Measurements from ENCODE around the gene SRP9.

Gene SRP9

GRCh38 chr1:225768662-225769426, 8.8 kb upstream of the SRP9 start:
- Histone ChIP-seq H3K36me3 (ENCODE audit: control insufficient read depth, insufficient read depth, low read length) (no peaks in the 10 kb centered on the region), H3K4me1 (ENCODE audit: control insufficient read depth, insufficient read depth, low read length) (peaks cover 32% of the 10 kb centered on the region), H3K4me3 (ENCODE audit: low read depth, low read length) (no peak overlapping the region), H3K27ac (ENCODE audit: low read depth, low read length) (no peak overlapping the region), H3K9ac (ENCODE audit: low read depth, low read length) (no peak overlapping the region), H3K9me3 (ENCODE audit: control insufficient read depth, insufficient read depth, low read length) (no peaks in the 10 kb centered on the region), H3K27me3 (ENCODE audit: control insufficient read depth, insufficient read depth, low read length) (no peaks in the 10 kb centered on the region)

GRCh38 chr1:225769687-225770086, 7.9 kb upstream of the SRP9 start:
- Histone ChIP-seq H3K4me3 (ENCODE audit: low read depth, low read length) (no peak overlapping the region), H3K27me3 (ENCODE audit: control insufficient read depth, insufficient read depth, low read length) (no peaks in the 10 kb centered on the region), H3K36me3 (ENCODE audit: control insufficient read depth, insufficient read depth, low read length) (no peaks in the 10 kb centered on the region), H3K27ac (ENCODE audit: low read depth, low read length) (no peak overlapping the region), H3K4me1 (ENCODE audit: control insufficient read depth, insufficient read depth, low read length) (peaks cover 32% of the 10 kb centered on the region), H3K9ac (ENCODE audit: low read depth, low read length) (no peak overlapping the region), H3K9me3 (ENCODE audit: control insufficient read depth, insufficient read depth, low read length) (no peaks in the 10 kb centered on the region)

- H3K4me3 ChIP-seq (ENCODE audit: low read depth, low read length): peak overlapping the region; percentile 9; the same call in 1 of the 2 replicates
- H3K27me3 ChIP-seq (ENCODE audit: control insufficient read depth, insufficient read depth, low read length): no peaks in the 10 kb centered on the region
- H3K9me3 ChIP-seq (ENCODE audit: control insufficient read depth, insufficient read depth, low read length): no peaks in the 10 kb centered on the region
- peaks cover 32% of the 10 kb centered on the region for H3K4me1 ChIP-seq (ENCODE audit: control insufficient read depth, insufficient read depth, low read length)
- peak overlapping the region; percentile 42 for H3K27ac ChIP-seq (ENCODE audit: low read depth, low read length)
- no peaks in the 10 kb centered on the region for H3K36me3 ChIP-seq (ENCODE audit: control insufficient read depth, insufficient read depth, low read length)
- H3K9ac ChIP-seq (ENCODE audit: low read depth, low read length): no peak overlapping the region
Observed at GRCh38 chr1:225770561-225771248, 6.9 kb upstream of the SRP9 start.

GRCh38 chr1:225771661-225772322, 5.8 kb upstream of the SRP9 start:
- Histone ChIP-seq H3K27ac (ENCODE audit: low read depth, low read length) (peak overlapping the region; percentile 23), H3K9ac (ENCODE audit: low read depth, low read length) (no peak overlapping the region), H3K4me1 (ENCODE audit: control insufficient read depth, insufficient read depth, low read length) (peaks cover 32% of the 10 kb centered on the region)

GRCh38 chr1:225772323-225772768, 5.3 kb upstream of the SRP9 start:
- no peak overlapping the region for H3K4me3 ChIP-seq (ENCODE audit: low read depth, low read length)
- no peaks in the 10 kb centered on the region for H3K36me3 ChIP-seq (ENCODE audit: control insufficient read depth, insufficient read depth, low read length)
- no peak overlapping the region for H3K9ac ChIP-seq (ENCODE audit: low read depth, low read length)

More at GRCh38 chr1:225771661-225772322, 5.8 kb upstream of the SRP9 start:
- H3K4me3 ChIP-seq (ENCODE audit: low read depth, low read length): no peak overlapping the region
- H3K9me3 ChIP-seq (ENCODE audit: control insufficient read depth, insufficient read depth, low read length): no peaks in the 10 kb centered on the region
- H3K36me3 ChIP-seq (ENCODE audit: control insufficient read depth, insufficient read depth, low read length): no peaks in the 10 kb centered on the region
- H3K27me3 ChIP-seq (ENCODE audit: control insufficient read depth, insufficient read depth, low read length): no peaks in the 10 kb centered on the region

GRCh38 chr1:225772848-225773247, 4.8 kb upstream of the SRP9 start:
- Histone ChIP-seq H3K9ac (ENCODE audit: low read depth, low read length) (no peak overlapping the region), H3K36me3 (ENCODE audit: control insufficient read depth, insufficient read depth, low read length) (no peaks in the 10 kb centered on the region), H3K4me3 (ENCODE audit: low read depth, low read length) (no peak overlapping the region), H3K9me3 (ENCODE audit: control insufficient read depth, insufficient read depth, low read length) (no peaks in the 10 kb centered on the region), H3K27ac (ENCODE audit: low read depth, low read length) (no peak overlapping the region), H3K27me3 (ENCODE audit: control insufficient read depth, insufficient read depth, low read length) (no peaks in the 10 kb centered on the region), H3K4me1 (ENCODE audit: control insufficient read depth, insufficient read depth, low read length) (peaks cover 26% of the 10 kb centered on the region)

More at GRCh38 chr1:225772323-225772768, 5.3 kb upstream of the SRP9 start:
- no peaks in the 10 kb centered on the region for H3K27me3 ChIP-seq (ENCODE audit: control insufficient read depth, insufficient read depth, low read length)
- peak overlapping the region; percentile 23 for H3K27ac ChIP-seq (ENCODE audit: low read depth, low read length)
- H3K9me3 ChIP-seq (ENCODE audit: control insufficient read depth, insufficient read depth, low read length): no peaks in the 10 kb centered on the region
- H3K4me1 ChIP-seq (ENCODE audit: control insufficient read depth, insufficient read depth, low read length): peaks cover 31% of the 10 kb centered on the region

- peaks cover 3% of the 10 kb centered on the region; the same call in 1 of the 2 replicates for H3K36me3 ChIP-seq (ENCODE audit: control insufficient read depth, insufficient read depth, low read length)
- no peak overlapping the region for H3K9ac ChIP-seq (ENCODE audit: low read depth, low read length)
- no peak overlapping the region for H3K27ac ChIP-seq (ENCODE audit: low read depth, low read length)
- H3K27me3 ChIP-seq (ENCODE audit: control insufficient read depth, insufficient read depth, low read length): no peaks in the 10 kb centered on the region
- H3K9me3 ChIP-seq (ENCODE audit: control insufficient read depth, insufficient read depth, low read length): no peaks in the 10 kb centered on the region
- H3K4me1 ChIP-seq (ENCODE audit: control insufficient read depth, insufficient read depth, low read length): peaks cover 27% of the 10 kb centered on the region
- no peak overlapping the region for H3K4me3 ChIP-seq (ENCODE audit: low read depth, low read length)
Observed at GRCh38 chr1:225774281-225775147, 3.1 kb upstream of the SRP9 start.

GRCh38 chr1:225776294-225776693, 1.3 kb upstream of the SRP9 start:
- no peak overlapping the region for H3K9ac ChIP-seq (ENCODE audit: low read depth, low read length)
- H3K27me3 ChIP-seq (ENCODE audit: control insufficient read depth, insufficient read depth, low read length): no peaks in the 10 kb centered on the region
- H3K9me3 ChIP-seq (ENCODE audit: control insufficient read depth, insufficient read depth, low read length): no peaks in the 10 kb centered on the region
- peaks cover 19% of the 10 kb centered on the region for H3K36me3 ChIP-seq (ENCODE audit: control insufficient read depth, insufficient read depth, low read length)
- no peak overlapping the region for H3K4me3 ChIP-seq (ENCODE audit: low read depth, low read length)
- no peak overlapping the region for H3K27ac ChIP-seq (ENCODE audit: low read depth, low read length)
- peaks cover 34% of the 10 kb centered on the region for H3K4me1 ChIP-seq (ENCODE audit: control insufficient read depth, insufficient read depth, low read length)

- H3K27me3 ChIP-seq (ENCODE audit: control insufficient read depth, insufficient read depth, low read length): no peaks in the 10 kb centered on the region
- peaks cover 20% of the 10 kb centered on the region for H3K36me3 ChIP-seq (ENCODE audit: control insufficient read depth, insufficient read depth, low read length)
- peak overlapping the region; percentile 96 for H3K4me3 ChIP-seq (ENCODE audit: low read depth, low read length)
- H3K9me3 ChIP-seq (ENCODE audit: control insufficient read depth, insufficient read depth, low read length): no peaks in the 10 kb centered on the region
- peaks cover 31% of the 10 kb centered on the region for H3K4me1 ChIP-seq (ENCODE audit: control insufficient read depth, insufficient read depth, low read length)
- H3K27ac ChIP-seq (ENCODE audit: low read depth, low read length): peak overlapping the region; percentile 37
- peak overlapping the region; percentile 47 for H3K9ac ChIP-seq (ENCODE audit: low read depth, low read length)
Observed at GRCh38 chr1:225777058-225777582, 506 bp upstream of the SRP9 start.

GRCh38 chr1:225778337-225778669, 677 bp downstream of the SRP9 start:
- Histone ChIP-seq H3K36me3 (ENCODE audit: control insufficient read depth, insufficient read depth, low read length) (peaks cover 32% of the 10 kb centered on the region), H3K4me1 (ENCODE audit: control insufficient read depth, insufficient read depth, low read length) (peaks cover 33% of the 10 kb centered on the region), H3K27ac (ENCODE audit: low read depth, low read length) (peak overlapping the region; percentile 99)

More at GRCh38 chr1:225778337-225778669, 677 bp downstream of the SRP9 start:
- peak overlapping the region; percentile 96 for H3K4me3 ChIP-seq (ENCODE audit: low read depth, low read length)
- peak overlapping the region; percentile 99 for H3K9ac ChIP-seq (ENCODE audit: low read depth, low read length)
- H3K27me3 ChIP-seq (ENCODE audit: control insufficient read depth, insufficient read depth, low read length): no peaks in the 10 kb centered on the region
- H3K9me3 ChIP-seq (ENCODE audit: control insufficient read depth, insufficient read depth, low read length): no peaks in the 10 kb centered on the region
